NCI-H526 treated with DMSO at 0.1 percent for 48 hours (cell line): ENCODE measurements around the gene ULK4.

ENCODE experiments used
- DNase-seq: peaks from one replicate; lab custom pipeline; 2025; lab: John Stamatoyannopoulos, UW

The ULK4 gene

DNA sequence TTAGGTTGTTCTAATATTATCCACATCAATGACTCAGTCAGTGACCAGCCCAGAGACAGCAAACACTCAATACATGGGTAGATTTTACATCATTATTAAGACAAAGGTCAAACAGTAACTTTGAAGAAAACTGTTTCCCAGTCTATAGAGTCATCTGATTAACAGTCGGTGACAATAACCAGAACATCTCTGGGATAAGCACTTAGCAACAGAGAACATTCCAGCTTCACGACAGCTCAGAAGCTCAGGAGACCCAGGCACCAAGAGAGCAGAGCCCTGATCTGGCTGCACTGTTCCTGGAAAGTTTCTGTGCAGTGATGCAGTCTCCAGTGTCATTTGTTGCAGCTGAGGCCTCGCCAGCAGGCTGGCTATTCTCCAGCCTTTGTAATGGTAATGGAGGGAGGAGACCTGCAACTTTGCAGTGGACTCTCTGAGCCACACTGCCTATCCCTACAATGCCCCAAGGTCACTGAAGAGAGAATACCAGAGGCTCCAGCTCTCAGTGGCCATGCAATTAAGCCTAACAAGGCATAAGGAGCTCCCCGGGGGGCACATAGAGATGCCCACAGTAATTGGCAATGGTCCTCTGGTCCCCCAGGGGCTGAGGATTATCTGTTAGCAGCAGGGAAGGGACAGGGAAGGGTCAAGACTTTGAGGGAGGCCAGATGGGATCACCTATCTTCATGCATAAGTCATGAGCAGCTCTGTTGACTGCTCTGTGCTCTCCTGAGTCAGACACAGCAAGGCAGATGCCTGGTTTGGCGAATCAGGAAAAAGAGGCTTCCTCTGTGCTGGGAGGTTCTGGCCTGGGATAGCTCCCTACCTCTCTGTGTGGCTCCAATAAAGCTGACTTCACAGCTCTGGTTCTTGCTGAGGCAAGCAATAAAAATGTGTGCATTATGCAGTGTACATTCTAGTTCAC is 599.0 kb downstream of the ULK4 start:
- DNase-seq: no peak

GRCh38 chr3:41357271-41357670 is 604.6 kb downstream of the ULK4 start:
- no peak for DNase-seq

DNA sequence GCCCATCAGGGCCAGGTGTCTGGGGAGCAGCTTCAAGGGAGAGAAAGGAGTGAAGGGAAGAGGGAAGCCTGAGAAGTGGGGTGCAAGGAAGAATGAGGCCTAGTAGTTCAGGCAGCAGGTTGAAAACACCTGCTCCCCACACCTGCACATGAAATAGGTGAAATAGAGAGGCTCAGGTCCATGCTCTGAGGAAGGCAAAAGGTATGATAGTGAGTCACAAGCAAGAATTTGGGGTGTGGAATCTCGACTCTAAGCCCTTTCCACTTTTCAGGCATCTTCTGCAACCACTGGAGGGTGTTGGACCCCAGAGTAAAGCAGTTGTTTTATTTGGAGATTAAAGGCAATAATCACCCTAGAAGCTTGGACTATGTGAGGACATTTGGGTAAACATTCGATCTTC is 605.1 kb downstream of the ULK4 start:
- DNase-seq: no peak

DNA sequence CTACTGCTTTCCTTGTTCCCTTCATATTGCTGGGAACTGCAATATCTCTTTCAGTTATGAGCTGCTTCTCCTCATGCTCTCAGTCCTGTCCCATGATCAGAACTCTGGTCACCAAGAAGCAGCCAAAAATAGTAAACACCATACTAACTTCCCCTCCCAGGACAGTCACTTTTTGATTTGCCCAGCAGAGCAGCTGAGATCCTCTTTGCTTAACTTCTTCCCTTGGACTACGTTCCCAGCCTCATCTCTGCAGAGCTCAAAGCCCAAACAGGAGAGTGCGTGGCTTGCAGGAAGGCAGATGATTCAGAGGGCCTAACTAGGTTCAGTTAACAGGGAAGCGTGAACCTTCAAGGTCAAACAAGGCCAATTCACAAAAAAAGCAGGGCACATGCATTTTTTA is 609.4 kb downstream of the ULK4 start:
- DNase-seq: no peak

GRCh38 chr3:41350441-41350840 is 611.5 kb downstream of the ULK4 start:
- DNase-seq: no peak

DNA sequence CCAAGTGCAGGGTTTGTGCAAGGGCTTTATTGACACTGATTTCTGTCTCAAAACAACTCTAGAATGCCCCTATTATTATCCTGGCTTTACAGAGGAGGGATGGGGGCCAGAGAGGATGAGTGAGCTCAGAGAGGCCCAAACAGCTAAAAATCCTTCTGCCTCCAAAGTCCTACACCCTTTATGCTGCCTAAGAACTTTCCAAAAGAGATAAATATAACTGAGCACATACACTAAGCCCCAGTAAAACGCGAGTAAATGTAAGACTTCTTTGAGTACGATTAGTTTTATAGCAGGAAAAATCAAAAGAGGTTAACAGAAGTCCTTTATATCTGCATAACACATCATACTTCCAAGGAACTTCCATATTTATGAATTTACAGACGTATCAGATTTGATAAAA is 613.5 kb downstream of the ULK4 start:
- DNase-seq: no peak

GRCh38 chr3:41346698-41347270 is 615.1 kb downstream of the ULK4 start:
- no peak for DNase-seq

DNA sequence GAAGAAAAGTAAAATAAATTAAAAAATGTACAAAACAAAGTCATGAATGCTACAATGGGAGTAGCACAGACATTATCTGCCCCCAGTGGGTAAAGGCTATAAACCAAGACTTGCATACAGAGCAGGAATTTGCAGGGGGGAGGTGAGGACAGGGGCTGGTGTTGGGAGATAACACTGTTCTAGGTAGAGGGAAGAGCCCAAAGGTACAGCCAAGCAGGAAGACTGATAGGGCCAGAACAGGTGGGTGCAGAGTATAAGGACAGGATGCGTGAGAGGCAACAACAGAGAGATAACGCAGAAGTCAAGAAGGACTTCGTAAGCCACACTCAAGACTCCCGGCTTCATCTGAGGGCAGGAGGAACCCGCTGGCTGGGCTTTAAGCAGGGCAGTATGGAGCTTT is 616.1 kb downstream of the ULK4 start:
- no peak for DNase-seq

DNA sequence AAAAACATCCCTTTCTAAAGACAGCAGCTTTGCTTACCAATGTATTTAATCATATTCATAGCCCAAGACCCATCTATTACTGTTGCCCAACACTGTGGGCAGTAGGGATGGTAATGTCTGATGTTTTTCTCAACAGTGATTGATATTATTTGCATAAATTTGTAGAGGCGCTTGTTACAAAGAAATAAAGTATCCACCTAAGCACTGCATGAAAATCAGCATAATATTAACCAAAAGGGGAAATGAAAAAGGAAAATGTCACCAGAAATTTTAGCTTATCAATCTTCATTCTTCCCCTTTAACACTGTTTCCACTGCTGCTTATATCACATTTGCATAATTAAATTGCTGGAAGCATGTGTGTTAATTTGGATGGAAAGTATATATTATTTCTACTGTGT is 622.1 kb downstream of the ULK4 start:
- DNase-seq: no peak

DNA sequence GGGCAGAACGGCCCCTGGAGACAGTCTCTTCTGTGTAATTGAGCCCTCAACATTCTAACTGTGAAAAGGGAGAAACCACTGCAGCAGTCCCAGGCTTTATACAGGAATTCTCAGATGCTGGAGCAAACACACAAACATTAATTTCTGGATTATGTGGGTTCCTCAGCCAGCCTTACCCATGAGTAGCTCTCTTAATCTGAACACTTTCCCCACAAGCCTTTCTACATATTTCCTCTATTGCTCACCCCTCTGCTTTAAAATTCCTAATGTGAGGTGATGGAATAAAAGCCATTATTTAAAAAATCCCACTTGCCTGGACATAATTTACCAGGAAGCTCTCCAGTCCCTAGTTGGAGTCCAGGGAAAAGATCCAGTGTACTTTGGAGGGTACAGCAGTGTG is 623.6 kb downstream of the ULK4 start:
- DNase-seq: no peak

GRCh38 chr3:41334426-41334825 is 627.5 kb downstream of the ULK4 start:
- no peak for DNase-seq

- DNase-seq: no peak
Observed at GRCh38 chr3:41331041-41331440, 630.9 kb downstream of the ULK4 start.

DNA sequence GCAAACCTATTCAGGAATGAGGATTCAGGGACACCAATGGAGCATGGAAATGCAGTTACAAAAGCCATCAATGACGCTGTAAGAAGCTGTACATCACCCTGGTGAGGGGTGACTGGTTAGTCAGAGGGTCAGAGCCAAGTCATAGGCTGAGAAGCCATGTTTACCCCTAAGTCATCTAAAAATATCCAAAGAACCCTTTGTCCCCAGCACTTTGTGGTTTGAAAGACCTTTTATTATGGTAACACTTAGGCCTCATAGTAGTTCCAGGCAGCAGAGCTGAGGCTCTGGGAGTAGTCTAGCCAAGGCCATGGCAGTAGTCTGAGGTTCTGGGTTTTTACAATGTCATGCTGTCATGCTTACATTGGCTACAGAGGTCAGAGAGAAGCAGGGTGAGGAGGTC is 631.4 kb downstream of the ULK4 start:
- no peak for DNase-seq

DNA sequence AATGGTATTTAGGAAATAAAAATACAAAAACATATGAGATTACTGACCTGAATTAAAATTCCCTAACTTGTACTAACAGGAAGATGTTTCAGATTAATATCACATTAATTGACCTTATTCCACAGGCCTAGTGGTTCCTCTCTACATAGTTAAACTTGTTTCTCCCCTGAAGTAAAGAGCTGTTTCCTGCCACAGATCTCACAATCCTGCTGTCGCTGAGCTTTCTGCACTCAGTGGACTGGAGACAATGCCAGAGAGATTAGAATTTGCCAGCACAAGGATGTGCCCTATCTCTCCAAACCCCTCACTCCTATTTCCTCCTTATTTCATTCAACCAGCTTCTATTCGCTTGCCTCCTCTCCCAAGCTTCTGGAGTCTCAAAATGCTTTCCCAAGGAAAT is 632.0 kb downstream of the ULK4 start:
- no peak for DNase-seq

- DNase-seq: no peak
Observed at GRCh38 chr3:41328926-41329325, 633.0 kb downstream of the ULK4 start.

GRCh38 chr3:41327718-41328117 is 634.2 kb downstream of the ULK4 start:
- no peak for DNase-seq

DNA sequence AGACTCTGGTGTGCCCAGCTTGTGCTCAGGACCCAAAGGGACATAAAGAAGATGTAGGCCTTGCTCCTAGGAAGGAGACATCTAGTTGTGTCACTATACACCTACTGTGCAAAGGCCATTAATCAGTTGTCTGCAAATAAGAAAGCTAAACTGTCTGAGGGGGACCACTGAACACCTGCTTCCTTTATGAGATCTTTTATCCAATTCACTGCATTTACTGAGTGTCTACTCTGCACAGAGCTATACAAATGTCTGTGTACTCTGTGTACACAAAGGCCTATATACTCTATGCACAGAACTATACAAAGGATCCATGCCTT is 637.8 kb downstream of the ULK4 start:
- no peak for DNase-seq

- no peak for DNase-seq
Observed at GRCh38 chr3:41323467-41324155, 638.3 kb downstream of the ULK4 start.

- no peak for DNase-seq
Observed at GRCh38 chr3:41321642-41321980, 640.3 kb downstream of the ULK4 start.

- no peak for DNase-seq
Observed at GRCh38 chr3:41320953-41321641, 640.8 kb downstream of the ULK4 start.

DNA sequence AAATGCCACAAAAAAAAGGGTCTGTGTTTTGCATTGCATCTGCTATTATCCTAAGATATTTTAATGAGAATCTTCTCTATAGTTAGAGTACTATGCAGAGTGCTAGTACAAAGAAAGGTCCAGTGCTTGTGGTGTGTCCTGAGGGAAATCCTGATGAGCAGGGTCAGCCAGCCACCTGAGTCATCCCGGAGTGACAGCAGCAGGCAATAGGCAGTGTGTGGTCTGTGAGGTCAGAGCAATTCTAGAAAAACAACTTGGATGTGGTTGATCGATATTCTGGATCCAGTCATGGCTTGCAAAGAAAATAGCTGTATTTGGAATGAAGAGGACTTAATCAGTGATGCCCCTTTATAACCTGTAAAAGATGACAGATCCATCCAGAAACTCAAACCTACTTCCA is 643.4 kb downstream of the ULK4 start:
- DNase-seq: no peak

- DNase-seq: no peak
Observed at GRCh38 chr3:41317718-41318117, 644.2 kb downstream of the ULK4 start.

DNA sequence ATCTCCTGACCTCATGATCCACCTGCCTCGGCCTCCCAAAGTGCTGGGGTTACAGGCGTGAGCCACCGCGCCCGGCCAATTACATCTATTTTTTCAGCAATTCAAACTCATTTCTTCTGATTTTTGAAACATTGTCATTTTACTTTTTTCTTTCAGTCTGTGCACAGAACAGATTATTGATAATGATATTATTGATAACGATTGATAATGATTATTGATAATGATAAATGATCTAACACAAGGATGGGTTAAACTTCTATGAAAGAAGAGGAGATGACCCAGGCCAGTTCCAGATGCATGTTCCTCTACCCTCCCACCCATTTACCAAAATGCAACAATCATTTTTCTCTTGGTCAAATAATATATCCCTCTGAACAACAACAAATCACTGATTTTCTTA is 644.6 kb downstream of the ULK4 start:
- DNase-seq: no peak
